Activated naive CD4-positive, alpha-beta T cell treated with anti-CD3 and anti-CD28 coated beads for 36 hours (primary cell): ENCODE results near the gene PADI6. TPM values are rescaled to one million over a fixed set of nuclear protein-coding genes. Genes with fewer than 3 reads are reported as not detected.
A peak's percentile ranks its signal among the peaks of the same experiment; 100 is the strongest.
"Not testable (repeated sequence)": the region's sequence is repeated elsewhere in the genome, so short reads cannot be mapped to it uniquely, and the experiment has no call there.

ENCODE experiments used
- CTCF ChIA-PET: fragments of 350-600 bp; sonication (Branson Sonifier 250); formaldehyde crosslinking; loops from one replicate; lab custom pipeline; 2021; ENCODE audit warnings: antibody characterized with exemption; lab: Charles Lee
- DNase-seq: peaks from one replicate; pipeline ENCODE4 v3.0.0-alpha.2; 2020
- H3K27ac Mint-ChIP-seq: one replicate; pipeline ENCODE4 v1.8.0; 2021; ENCODE audit warnings: mild to moderate bottlenecking, mixed read lengths
- H3K27me3 Mint-ChIP-seq: one replicate; pipeline ENCODE4 v1.8.0; 2021; ENCODE audit warnings: low read depth, mixed read lengths
- H3K36me3 Mint-ChIP-seq: one replicate; pipeline ENCODE4 v1.8.0; 2021; ENCODE audit warnings: low read depth, mixed read lengths
- H3K4me1 Mint-ChIP-seq: one replicate; pipeline ENCODE4 v1.8.0; 2021; ENCODE audit warnings: low read depth, mixed read lengths
- H3K4me3 Mint-ChIP-seq: one replicate; pipeline ENCODE4 v1.8.0; 2021; ENCODE audit warnings: mild to moderate bottlenecking, moderate library complexity, mixed read lengths
- H3K9me3 Mint-ChIP-seq: one replicate; pipeline ENCODE4 v1.8.0; 2021; ENCODE audit warnings: mixed read lengths
- intact Hi-C: fragments of 100-400 bp; cut with micrococcal nuclease; formaldehyde crosslinking; loops from one replicate; pipeline ENCODE4 v1.15.1; 2023
- total RNA-seq, 2 experiments: library from RNA; stranded (reverse); gene quantifications; one replicate each; pipeline ENCODE4 v1.2.3, GENCODE V29; 2021

The PADI6 gene
- not detected for total RNA-seq

DNA sequence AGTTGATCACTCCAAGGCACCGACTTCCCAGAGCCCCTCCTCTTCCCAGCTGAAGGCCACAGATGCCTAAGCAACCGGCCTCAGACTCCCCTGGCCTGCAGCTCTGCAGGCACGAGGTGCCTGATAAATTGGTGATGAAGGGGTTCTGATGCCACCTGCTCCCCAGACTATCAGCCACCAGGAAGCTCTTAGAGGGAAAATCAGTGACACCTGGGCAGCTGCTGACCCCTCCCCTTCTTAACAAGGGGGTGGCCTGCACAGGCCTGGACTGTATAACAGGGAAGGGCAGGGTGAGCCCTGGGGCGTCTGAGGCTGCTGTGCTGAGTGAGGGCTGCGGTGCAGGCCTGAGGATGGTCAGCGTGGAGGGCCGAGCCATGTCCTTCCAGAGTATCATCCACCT lies at the start of gene PADI6:
TSS of gene PADI6 (plus strand) at position 301 of the 400 bp plus-strand sequence. CDS start at position 351, 50 bp downstream.
- H3K27me3 Mint-ChIP-seq, result no peaks in the 10 kb centered on the region

DNA sequence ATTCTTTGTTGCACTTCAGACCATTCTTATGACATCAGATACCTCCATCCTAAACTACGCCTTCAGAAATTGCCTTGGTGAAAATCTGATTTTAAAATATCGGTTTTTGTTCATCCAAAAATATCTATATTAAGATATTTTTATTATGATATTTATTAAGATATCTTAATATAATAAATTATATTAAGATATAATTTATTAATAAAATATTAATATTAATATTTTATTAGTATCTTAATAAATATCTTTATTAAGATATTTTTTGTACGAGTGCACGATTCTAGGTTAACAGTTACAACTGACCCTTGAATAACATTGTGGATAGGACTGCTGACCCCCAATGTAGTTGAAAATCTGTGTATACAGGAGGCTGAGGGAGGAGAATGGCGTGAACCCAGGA lies 43.1 kb upstream of the PADI6 start:
- no peaks in the 10 kb centered on the region for H3K4me1 Mint-ChIP-seq
- no peak for DNase-seq
- H3K27me3 Mint-ChIP-seq, result peaks cover 3% of the 10 kb centered on the region
- CTCF ChIA-PET, result no interaction called here
- H3K36me3 Mint-ChIP-seq, result no peaks in the 10 kb centered on the region
- H3K9me3 Mint-ChIP-seq, result no peaks in the 10 kb centered on the region
- intact Hi-C loops, result no loop called here
- no peak overlapping the region for H3K27ac Mint-ChIP-seq
- H3K4me3 Mint-ChIP-seq, result no peak overlapping the region

More for the DNA sequence above, at the start of gene PADI6:
- no peak for DNase-seq
- H3K4me3 Mint-ChIP-seq, result no peak within 1 kb of the TSS
- no peak within 1 kb of the TSS for H3K27ac Mint-ChIP-seq
- H3K4me1 Mint-ChIP-seq, result no peaks in the 10 kb centered on the region
- CTCF ChIA-PET, result interaction anchor here (1.1 kb wide), 1 partner anchor 35 kb away, joined by 3 read pairs; no protein-coding TSS in a partner anchor
- intact Hi-C loops, result no loop called here
- no peaks in the 10 kb centered on the region for H3K36me3 Mint-ChIP-seq
- no peaks in the 10 kb centered on the region for H3K9me3 Mint-ChIP-seq

DNA sequence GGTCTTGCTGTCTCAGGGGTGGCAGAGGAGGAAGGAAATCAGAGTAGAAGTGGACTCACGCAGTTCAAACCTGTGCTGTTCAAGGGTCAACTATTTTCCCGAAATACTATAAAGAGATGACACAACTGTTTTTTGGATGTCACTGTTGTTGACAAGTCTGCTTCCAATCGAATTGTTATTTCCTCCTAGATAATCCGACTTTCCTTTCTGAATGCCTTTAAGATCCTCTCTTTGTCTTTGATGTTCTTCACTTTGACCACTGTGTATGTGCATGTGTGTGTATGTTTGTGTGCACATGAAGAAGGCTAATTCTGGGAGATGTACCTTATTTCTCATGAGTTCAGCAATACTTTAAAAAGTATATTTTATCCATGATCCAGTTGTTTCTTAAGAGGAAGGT lies 42.4 kb upstream of the PADI6 start:
- no peak for DNase-seq
- Mint-ChIP-seq H3K27ac (no peak overlapping the region), H3K9me3 (no peaks in the 10 kb centered on the region), H3K36me3 (no peaks in the 10 kb centered on the region), H3K27me3 (peaks cover 3% of the 10 kb centered on the region), H3K4me1 (no peaks in the 10 kb centered on the region), H3K4me3 (no peak overlapping the region)
- CTCF ChIA-PET, result no interaction called here
- intact Hi-C loops, result no loop called here

DNA sequence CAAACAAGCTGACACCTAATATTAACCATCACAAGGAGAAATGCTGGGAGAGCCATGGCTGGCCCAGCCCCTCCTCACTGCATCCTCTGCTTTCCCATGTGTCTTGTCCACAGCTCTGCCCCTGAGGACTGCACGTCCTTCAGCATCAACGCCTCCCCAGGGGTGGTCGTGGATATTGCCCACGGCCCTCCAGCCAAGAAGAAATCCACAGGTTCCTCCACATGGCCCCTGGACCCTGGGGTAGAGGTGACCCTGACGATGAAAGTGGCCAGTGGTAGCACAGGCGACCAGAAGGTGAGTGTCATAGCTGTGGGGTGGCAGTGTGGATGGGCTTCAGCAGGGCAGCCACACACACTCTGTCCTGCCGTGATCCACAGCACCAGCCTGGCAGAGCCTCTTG lies 41.1 kb upstream of the PADI6 start:
- H3K27me3 Mint-ChIP-seq, result peaks cover 3% of the 10 kb centered on the region
- intact Hi-C loops, result no loop called here

DNA sequence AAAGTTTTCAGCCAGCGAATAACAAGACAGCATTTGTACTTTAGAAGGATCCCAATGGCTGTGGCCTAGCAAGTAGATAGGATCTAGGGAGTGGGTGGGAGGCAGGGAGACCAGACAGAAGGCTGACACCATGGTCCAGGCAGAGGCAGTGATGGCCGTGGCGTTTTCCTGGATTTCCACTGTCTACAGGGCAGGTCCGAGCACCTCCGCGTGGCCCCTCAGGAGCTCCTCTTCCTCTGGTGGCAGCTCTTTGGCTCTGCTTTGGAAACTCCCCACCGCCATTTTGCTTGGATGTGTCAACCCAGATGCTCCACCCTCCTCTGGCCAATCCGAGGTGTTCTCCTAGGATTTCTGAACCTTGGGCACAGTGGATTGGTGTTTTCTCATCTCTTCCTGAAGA lies 38.9 kb upstream of the PADI6 start:
- H3K4me1 Mint-ChIP-seq, result peaks cover 5% of the 10 kb centered on the region
- no peak for DNase-seq
- CTCF ChIA-PET, result no interaction called here
- peaks cover 3% of the 10 kb centered on the region for H3K27me3 Mint-ChIP-seq
- intact Hi-C loops, result no loop called here
- no peaks in the 10 kb centered on the region for H3K9me3 Mint-ChIP-seq
- H3K27ac Mint-ChIP-seq, result no peak overlapping the region
- H3K36me3 Mint-ChIP-seq, result no peaks in the 10 kb centered on the region
- H3K4me3 Mint-ChIP-seq, result no peak overlapping the region

More for the DNA sequence above, 41.1 kb upstream of the PADI6 start:
- H3K27ac Mint-ChIP-seq, result no peak overlapping the region
- no peak for DNase-seq
- no peaks in the 10 kb centered on the region for H3K4me1 Mint-ChIP-seq
- H3K9me3 Mint-ChIP-seq, result no peaks in the 10 kb centered on the region
- CTCF ChIA-PET, result interaction anchor here (0.9 kb wide), 1 partner anchor 147 kb away, joined by 3 read pairs; no protein-coding TSS in a partner anchor
- no peaks in the 10 kb centered on the region for H3K36me3 Mint-ChIP-seq
- H3K4me3 Mint-ChIP-seq, result no peak overlapping the region

DNA sequence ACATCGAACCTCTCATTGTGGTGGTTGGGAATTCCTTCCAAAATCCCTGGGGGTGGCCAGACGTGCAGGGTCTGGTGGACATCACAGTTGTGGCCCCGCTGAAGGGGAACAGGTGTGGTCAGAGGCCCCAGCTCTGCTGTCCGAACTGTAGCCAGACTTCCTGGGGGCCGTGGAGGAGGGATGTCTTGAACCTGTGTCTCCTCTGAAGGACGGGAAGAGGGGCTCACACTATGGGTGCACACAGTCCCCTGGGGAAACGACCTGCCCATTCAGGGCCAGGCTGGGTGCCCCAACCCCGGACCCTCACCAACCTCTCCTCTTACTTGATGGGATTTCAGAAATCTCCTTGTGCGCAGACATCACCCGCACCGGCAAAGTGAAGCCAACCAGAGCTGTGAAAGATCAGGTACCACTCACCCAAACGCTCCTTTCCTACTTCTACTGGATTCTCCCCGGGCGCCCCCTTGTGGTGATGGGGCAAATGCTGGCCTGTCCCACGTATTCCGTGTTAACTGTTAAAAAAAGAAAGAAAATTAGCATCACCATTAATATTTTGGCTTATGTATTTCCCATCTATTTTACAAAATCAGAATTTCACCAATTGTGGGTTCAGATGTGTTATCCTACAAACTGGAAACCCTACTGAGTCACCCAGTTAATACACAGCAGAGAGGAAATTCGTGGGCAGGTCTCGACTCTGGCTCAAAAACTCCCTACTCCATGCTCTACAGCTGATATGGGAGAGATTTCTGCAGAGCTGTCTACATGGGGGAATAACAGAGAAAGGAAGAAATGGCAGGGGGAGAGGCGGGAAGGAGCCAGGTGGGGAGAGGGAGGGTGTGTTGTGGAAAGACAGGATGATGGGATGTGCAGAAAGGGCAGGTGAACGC lies 35.9 kb upstream of the PADI6 start:
- no peaks in the 10 kb centered on the region for H3K9me3 Mint-ChIP-seq

DNA sequence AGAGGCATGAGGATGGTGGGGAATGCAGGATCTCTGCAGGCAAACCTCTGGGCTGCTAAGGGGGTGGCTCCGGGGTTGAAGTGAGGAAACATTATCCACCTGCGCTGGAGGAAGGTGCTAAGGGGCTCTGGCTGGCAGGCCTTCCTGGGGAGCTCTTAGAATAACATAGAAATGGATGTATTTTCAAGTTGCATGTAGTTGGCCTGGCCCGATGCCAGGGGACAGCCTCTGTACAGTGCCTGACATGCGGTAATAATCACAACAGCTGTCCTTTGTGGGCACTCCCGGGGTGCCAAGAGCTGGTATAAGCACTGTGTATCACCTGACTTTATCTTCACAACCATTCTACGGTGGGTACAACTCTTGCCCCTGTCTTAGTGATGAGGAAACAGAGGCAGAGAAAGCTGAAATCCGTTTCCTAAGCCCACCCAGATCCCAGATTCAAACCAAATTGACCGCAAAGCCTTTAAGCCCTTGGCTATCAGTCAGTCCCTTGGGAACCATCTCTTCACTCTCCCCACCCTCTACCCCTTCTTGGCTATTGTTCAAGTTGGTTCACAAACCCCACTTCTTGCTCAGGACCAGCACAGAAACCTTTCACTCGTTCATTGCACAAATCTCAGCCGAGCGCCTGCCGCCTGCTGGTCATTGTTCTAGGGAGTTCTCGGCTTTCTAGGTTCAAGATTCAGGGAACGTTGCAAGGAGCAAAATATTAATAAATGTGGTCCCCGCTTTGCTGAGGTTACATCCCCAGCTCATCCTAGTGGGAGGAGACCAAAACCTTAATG lies 33.1 kb upstream of the PADI6 start:
- Mint-ChIP-seq H3K36me3 (peaks cover under 1% of the 10 kb centered on the region), H3K27me3 (no peaks in the 10 kb centered on the region), H3K9me3 (peaks cover 5% of the 10 kb centered on the region), H3K27ac (no peak overlapping the region), H3K4me3 (no peak overlapping the region), H3K4me1 (peaks cover 5% of the 10 kb centered on the region)
- CTCF ChIA-PET, result interaction anchor here (0.9 kb wide), 1 partner anchor 41 kb away, joined by 3 read pairs; no protein-coding TSS in a partner anchor
- DNase-seq, result no peak
- intact Hi-C loops, result no loop called here

More for the DNA sequence above, 35.9 kb upstream of the PADI6 start:
- intact Hi-C loops, result loop anchor here (1.0 kb wide), 1 partner anchor 99 kb away; no protein-coding TSS in a partner anchor
- H3K27me3 Mint-ChIP-seq, result no peaks in the 10 kb centered on the region
- DNase-seq, result peak; percentile 84
- peaks cover 5% of the 10 kb centered on the region for H3K4me1 Mint-ChIP-seq
- no peaks in the 10 kb centered on the region for H3K36me3 Mint-ChIP-seq
- H3K27ac Mint-ChIP-seq, result no peak overlapping the region
- CTCF ChIA-PET, result interaction anchor here (0.6 to 1.3 kb wide), 11 partner anchors 10 to 647 kb away, joined by 3 to 6 read pairs (median 3); no protein-coding TSS in a partner anchor
- no peak overlapping the region for H3K4me3 Mint-ChIP-seq

DNA sequence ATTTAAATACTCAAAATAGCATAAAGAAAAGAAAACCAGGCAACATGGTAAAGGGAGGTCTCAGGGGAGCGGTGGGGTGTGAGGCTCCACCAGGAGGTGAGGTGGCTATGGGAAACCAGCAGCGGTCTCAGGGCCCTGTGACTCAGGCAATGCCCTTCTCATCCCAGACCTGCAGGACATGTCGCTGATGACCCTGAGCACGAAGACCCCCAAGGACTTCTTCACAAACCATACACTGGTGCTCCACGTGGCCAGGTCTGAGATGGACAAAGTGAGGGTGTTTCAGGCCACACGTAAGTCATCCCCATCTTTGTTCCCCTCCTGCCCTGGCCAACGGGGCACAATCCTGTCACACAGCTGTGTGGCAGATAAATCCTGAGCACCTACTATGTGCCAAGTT lies 32.5 kb upstream of the PADI6 start:
- Mint-ChIP-seq H3K4me1 (peaks cover 5% of the 10 kb centered on the region), H3K36me3 (peaks cover 1% of the 10 kb centered on the region), H3K9me3 (peaks cover 8% of the 10 kb centered on the region), H3K27ac (no peak overlapping the region), H3K4me3 (no peak overlapping the region), H3K27me3 (no peaks in the 10 kb centered on the region)
- no peak for DNase-seq
- CTCF ChIA-PET, result no interaction called here
- intact Hi-C loops, result no loop called here

DNA sequence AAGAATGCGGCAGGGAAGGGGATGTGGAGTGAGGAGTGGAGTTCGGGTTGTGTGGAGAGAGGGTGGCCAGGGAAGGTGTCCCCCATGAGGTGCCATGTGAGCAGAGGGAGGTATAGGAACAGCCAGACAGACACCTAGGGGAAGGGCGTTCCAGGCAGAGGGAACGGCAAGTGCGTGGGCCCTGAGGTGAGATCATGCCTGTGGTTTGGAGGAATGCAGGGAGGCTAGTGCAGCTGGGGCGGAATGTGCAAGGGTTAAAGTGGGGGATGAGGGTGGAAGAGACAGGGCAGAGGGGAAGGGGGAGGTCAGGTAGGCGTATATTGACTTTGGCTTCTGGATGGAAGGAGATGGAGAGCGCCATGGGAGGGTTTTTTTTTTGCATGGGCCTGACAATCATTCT lies 31.6 kb upstream of the PADI6 start:
- intact Hi-C loops, result no loop called here
- CTCF ChIA-PET, result no interaction called here
- Mint-ChIP-seq H3K4me3 (no peak overlapping the region), H3K36me3 (peaks cover 1% of the 10 kb centered on the region), H3K9me3 (peaks cover 8% of the 10 kb centered on the region), H3K27ac (no peak overlapping the region), H3K4me1 (peaks cover 5% of the 10 kb centered on the region), H3K27me3 (no peaks in the 10 kb centered on the region)
- no peak for DNase-seq

DNA sequence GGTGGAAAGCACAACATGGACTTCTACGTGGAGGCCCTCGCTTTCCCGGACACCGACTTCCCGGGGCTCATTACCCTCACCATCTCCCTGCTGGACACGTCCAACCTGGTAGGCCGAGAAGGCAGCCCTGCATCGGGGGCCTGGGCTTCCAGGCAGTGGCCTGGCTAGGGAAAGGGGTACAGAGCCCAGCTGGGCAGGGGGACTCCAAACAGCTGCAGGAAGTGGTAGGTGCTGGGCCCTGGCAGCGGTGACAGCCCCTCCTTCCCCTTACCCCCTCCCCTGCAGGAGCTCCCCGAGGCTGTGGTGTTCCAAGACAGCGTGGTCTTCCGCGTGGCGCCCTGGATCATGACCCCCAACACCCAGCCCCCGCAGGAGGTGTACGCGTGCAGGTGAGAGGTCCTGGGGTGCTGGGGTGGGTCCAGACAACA lies 30.0 kb upstream of the PADI6 start:
- intact Hi-C loops, result no loop called here
- DNase-seq, result no peak
- Mint-ChIP-seq H3K4me3 (no peak overlapping the region), H3K36me3 (peaks cover 1% of the 10 kb centered on the region), H3K4me1 (no peaks in the 10 kb centered on the region), H3K9me3 (peaks cover 8% of the 10 kb centered on the region), H3K27ac (no peak overlapping the region), H3K27me3 (no peaks in the 10 kb centered on the region)
- CTCF ChIA-PET, result no interaction called here

DNA sequence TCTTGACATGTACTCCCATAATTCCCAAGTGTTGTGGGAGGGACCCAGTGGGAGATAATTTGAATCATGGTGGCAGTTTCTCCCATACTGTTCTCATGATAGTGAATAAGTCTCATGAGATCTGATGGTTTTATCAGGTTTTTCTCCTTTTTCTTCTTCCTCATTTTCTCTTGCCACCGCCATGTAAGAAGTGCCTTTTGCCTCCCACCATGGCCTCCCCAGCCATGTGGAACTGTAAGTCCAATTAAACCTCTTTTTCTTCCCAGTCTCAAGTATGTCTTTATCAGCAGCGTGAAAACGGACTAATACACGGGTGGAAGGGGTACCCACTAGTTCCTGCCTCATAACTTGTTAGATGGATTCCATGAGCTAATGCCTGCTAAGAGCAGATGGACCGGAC lies 26.5 kb upstream of the PADI6 start:
- DNase-seq, intact Hi-C loops, H3K36me3 Mint-ChIP-seq, H3K27me3 Mint-ChIP-seq, H3K4me3 Mint-ChIP-seq, H3K4me1 Mint-ChIP-seq, H3K9me3 Mint-ChIP-seq, H3K27ac Mint-ChIP-seq: not testable (repeated sequence)
- CTCF ChIA-PET, result interaction anchor here (1.3 kb wide), 1 partner anchor 10 kb away, joined by 4 read pairs; no protein-coding TSS in a partner anchor

DNA sequence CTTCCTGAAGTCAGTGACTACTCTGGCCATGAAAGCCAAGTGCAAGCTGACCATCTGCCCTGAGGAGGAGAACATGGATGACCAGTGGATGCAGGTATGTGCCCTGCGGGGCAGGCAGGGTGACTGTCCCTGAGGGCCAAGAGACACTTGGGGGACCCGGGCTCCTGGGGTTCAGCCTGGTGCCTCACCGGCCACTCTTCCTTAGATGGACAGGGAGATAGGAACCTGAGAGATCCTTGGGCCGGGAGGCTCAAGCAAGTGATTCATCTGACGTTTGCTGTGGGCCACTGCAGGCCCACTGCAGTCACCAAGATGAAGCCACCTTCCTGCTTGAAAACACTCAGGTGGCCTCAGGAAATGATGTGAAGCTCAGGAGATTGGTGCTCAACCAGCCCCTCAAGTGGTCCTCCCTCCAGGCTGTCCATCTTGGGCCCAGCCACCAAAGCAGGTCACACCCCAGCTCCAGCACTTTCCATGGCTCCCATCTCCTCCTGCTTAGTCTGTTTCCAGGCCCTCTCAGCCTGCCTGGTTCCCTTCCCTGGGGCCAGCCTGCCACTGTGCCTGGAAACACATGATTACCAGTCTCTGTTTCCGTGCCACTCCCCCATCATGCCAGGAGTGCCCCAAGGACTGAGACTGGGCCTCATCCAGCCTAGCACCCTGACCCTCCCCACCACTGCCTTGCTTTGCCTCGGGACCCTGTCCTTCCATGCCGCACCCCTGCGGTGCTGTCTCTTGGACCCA lies 25.8 kb upstream of the PADI6 start:
- peaks cover 1% of the 10 kb centered on the region for H3K36me3 Mint-ChIP-seq
- peaks cover 10% of the 10 kb centered on the region for H3K4me1 Mint-ChIP-seq
- peaks cover 8% of the 10 kb centered on the region for H3K9me3 Mint-ChIP-seq
- no peak overlapping the region for H3K27ac Mint-ChIP-seq
- CTCF ChIA-PET, result interaction anchor here (1.3 kb wide), 1 partner anchor 11 kb away, joined by 4 read pairs; no protein-coding TSS in a partner anchor
- intact Hi-C loops, result no loop called here
- DNase-seq, result no peak
- no peak overlapping the region for H3K4me3 Mint-ChIP-seq
- H3K27me3 Mint-ChIP-seq, result no peaks in the 10 kb centered on the region
